Panc1 (cell line): ENCODE results near the gene GPR52. TPM values are rescaled to one million over a fixed set of nuclear protein-coding genes. Genes with fewer than 3 reads are reported as not detected.

Source experiments
- ATAC-seq: fragments of 200-7000 bp; cut with Tn5 transposase; 2 replicates; pipeline ENCODE4 v1.9.1; 2020; ENCODE audit warnings: mild to moderate bottlenecking, moderate library complexity
- Bru-seq: library from RNA; stranded (reverse); fragments of 400-500 nt; gene quantifications from one replicate; lab custom pipeline; 2021; lab: Mats Ljungman, UMichigan
- BruChase-seq, 2 experiments: library from RNA; stranded (reverse); fragments of 400-500 nt; gene quantifications; one replicate each; lab custom pipeline; 2021; lab: Mats Ljungman, UMichigan
- BruUV-seq: library from RNA; stranded (reverse); fragments of 400-500 nt; replicated peaks from 2 replicates; lab custom pipeline; 2021; lab: Mats Ljungman, UMichigan
- CTCF ChIA-PET: fragments of 300-600 bp; sonication (Branson Sonifier 250); formaldehyde crosslinking; loops from one replicate; lab custom pipeline; 2022; ENCODE audit warnings: antibody characterized with exemption; lab: Charles Lee
- POLR2A ChIA-PET: fragments of 300-600 bp; sonication (Branson Sonifier 250); formaldehyde crosslinking; loops from one replicate; lab custom pipeline; 2022; ENCODE audit warnings: antibody characterized with exemption; lab: Charles Lee
- DNase-seq: peaks from one replicate; pipeline ENCODE4 v3.0.0-alpha.2; 2010; ENCODE audit warnings: low read depth, low spot score
- H3K27ac ChIP-seq: 2 replicates; pipeline ENCODE4 v1.5.1; 2011; ENCODE audit warnings: mild to moderate bottlenecking, low read length, inconsistent platforms
- H3K27me3 ChIP-seq: fragments of 200-500 bp; sonication (Bioruptor generic); 2 replicates; pipeline ENCODE4 v1.6.0; 2014; ENCODE audit warnings: low read length, inconsistent platforms; ENCODE audit not compliant: control insufficient read depth, insufficient read depth
- H3K36me3 ChIP-seq: fragments of 200-500 bp; sonication (Bioruptor generic); 2 replicates; pipeline ENCODE4 v1.5.1; 2014; ENCODE audit warnings: inconsistent platforms, mild to moderate bottlenecking, low read length, moderate library complexity; ENCODE audit not compliant: control insufficient read depth, insufficient read depth
- H3K4me1 ChIP-seq: 2 replicates; pipeline ENCODE4 v1.5.1; 2011; ENCODE audit warnings: inconsistent platforms, mild to moderate bottlenecking, low read length, moderate library complexity; ENCODE audit not compliant: control insufficient read depth, insufficient read depth
- H3K4me3 ChIP-seq, 2 experiments: 2 replicates each; pipeline ENCODE4 v1.5.1; 2011 to 2012; ENCODE audit warnings: low read depth in 2 of 2, low read length in 2 of 2, mild to moderate bottlenecking in 2 of 2, inconsistent platforms in 1 of 2, moderate library complexity in 1 of 2
- H3K9me3 ChIP-seq: fragments of 200-500 bp; sonication (Bioruptor generic); 2 replicates; pipeline ENCODE4 v1.5.1; 2014; ENCODE audit warnings: low read depth, mild to moderate bottlenecking, inconsistent platforms, low read length, moderate library complexity; ENCODE audit not compliant: control insufficient read depth, insufficient read depth
- CTCF ChIP-seq: fragments of 450-650 bp; IDR thresholded peaks from 2 replicates; pipeline ENCODE4 v1.5.1; 2017; ENCODE audit warnings: mild to moderate bottlenecking
- POLR2AphosphoS5 ChIP-seq: IDR thresholded peaks from 2 replicates; pipeline ENCODE4 v1.6.1; 2012; ENCODE audit warnings: mild to moderate bottlenecking, low read depth, low read length, moderate library complexity
- SIN3A ChIP-seq: IDR thresholded peaks from 2 replicates; pipeline ENCODE4 v1.6.1; 2012; ENCODE audit warnings: low read depth, mild to moderate bottlenecking, low read length, moderate library complexity, borderline replicate concordance; ENCODE audit not compliant: insufficient read depth
- TCF7L2 ChIP-seq: IDR thresholded peaks from 2 replicates; pipeline ENCODE4 v1.6.1; 2011; ENCODE audit warnings: mild to moderate bottlenecking, low read depth, low read length, inconsistent platforms
- in situ Hi-C: cut with HindIII; loops from 2 replicates; pipeline ENCODE4 v1.10.0; 2016; ENCODE audit warnings: low sequenced_read_pairs, low pct_unique_long_range_greater_than_20kb
- intact Hi-C: fragments of 100-400 bp; cut with micrococcal nuclease; formaldehyde crosslinking; loops from one replicate; pipeline ENCODE4 v1.10.0; 2022; ENCODE audit not compliant: unreplicated experiment
- long read RNA-seq: library from polyadenylated mRNA; unstranded; transcript quantifications from one replicate; pipeline ENCODE4 v2.0.0, GENCODE V29; 2021; ENCODE audit not compliant: unreplicated experiment
- polyA plus RNA-seq: library from polyadenylated mRNA; unstranded; fragments of >200 nt; gene quantifications from one replicate; pipeline ENCODE4 v1.2.1, GENCODE V29; 2012; ENCODE audit warnings: missing spikeins; ENCODE audit not compliant: insufficient read length
- total RNA-seq: library from RNA; stranded (reverse); gene quantifications from one replicate; pipeline ENCODE4 v1.2.1, GENCODE V29; 2021; ENCODE audit not compliant: unreplicated experiment
- TF ChIP-seq, protein P1 (sequence below), 2 experiments: IDR thresholded peaks; 2 replicates each; pipeline ENCODE4 v1.6.1; 2011 to 2012; ENCODE audit warnings: low read depth in 2 of 2, control low read depth in 1 of 2, low read length in 1 of 2, mild to moderate bottlenecking in 1 of 2, moderate library complexity in 1 of 2; ENCODE audit not compliant: insufficient read depth in 1 of 2

Gene GPR52, protein sequence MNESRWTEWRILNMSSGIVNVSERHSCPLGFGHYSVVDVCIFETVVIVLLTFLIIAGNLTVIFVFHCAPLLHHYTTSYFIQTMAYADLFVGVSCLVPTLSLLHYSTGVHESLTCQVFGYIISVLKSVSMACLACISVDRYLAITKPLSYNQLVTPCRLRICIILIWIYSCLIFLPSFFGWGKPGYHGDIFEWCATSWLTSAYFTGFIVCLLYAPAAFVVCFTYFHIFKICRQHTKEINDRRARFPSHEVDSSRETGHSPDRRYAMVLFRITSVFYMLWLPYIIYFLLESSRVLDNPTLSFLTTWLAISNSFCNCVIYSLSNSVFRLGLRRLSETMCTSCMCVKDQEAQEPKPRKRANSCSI
- total RNA-seq (0.87 TPM), Bru-seq, nascent RNA (percentile 82 among the genes with signal in this experiment), BruChase-seq, experiment 1, labeled RNA remaining after a 2-hour chase (percentile 84 among the genes with signal in this experiment), BruChase-seq, experiment 2, labeled RNA remaining after a 6-hour chase (percentile 64 among the genes with signal in this experiment)
- polyA plus RNA-seq, result not detected
- long read RNA-seq, result 0 reads

GRCh38 chr1:174447866-174448530 lies at the start of gene GPR52:
GPR52 (plus strand) TSS chr1:174447964; CDS start chr1:174448112, 148 bp downstream.
- in situ Hi-C loops, result no loop called here
- POLR2A ChIA-PET, result no interaction called here
- CTCF ChIA-PET, result no interaction called here
- TF ChIP-seq, protein P1, sequence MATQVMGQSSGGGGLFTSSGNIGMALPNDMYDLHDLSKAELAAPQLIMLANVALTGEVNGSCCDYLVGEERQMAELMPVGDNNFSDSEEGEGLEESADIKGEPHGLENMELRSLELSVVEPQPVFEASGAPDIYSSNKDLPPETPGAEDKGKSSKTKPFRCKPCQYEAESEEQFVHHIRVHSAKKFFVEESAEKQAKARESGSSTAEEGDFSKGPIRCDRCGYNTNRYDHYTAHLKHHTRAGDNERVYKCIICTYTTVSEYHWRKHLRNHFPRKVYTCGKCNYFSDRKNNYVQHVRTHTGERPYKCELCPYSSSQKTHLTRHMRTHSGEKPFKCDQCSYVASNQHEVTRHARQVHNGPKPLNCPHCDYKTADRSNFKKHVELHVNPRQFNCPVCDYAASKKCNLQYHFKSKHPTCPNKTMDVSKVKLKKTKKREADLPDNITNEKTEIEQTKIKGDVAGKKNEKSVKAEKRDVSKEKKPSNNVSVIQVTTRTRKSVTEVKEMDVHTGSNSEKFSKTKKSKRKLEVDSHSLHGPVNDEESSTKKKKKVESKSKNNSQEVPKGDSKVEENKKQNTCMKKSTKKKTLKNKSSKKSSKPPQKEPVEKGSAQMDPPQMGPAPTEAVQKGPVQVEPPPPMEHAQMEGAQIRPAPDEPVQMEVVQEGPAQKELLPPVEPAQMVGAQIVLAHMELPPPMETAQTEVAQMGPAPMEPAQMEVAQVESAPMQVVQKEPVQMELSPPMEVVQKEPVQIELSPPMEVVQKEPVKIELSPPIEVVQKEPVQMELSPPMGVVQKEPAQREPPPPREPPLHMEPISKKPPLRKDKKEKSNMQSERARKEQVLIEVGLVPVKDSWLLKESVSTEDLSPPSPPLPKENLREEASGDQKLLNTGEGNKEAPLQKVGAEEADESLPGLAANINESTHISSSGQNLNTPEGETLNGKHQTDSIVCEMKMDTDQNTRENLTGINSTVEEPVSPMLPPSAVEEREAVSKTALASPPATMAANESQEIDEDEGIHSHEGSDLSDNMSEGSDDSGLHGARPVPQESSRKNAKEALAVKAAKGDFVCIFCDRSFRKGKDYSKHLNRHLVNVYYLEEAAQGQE (IDR thresholded peaks at IDR 0.05; ENCODE audit: insufficient read depth in 1 of 2, low read depth in 2 of 2, low read length in 1 of 2), result no peak
- no peak for TF ChIP-seq POLR2AphosphoS5
- no peak for TF ChIP-seq SIN3A
- no peak for TF ChIP-seq CTCF
- TF ChIP-seq TCF7L2, result no peak
- intact Hi-C loops, result no loop called here
- Histone ChIP-seq H3K9me3 (no peaks in the 10 kb centered on the region), H3K4me1 (no peaks in the 10 kb centered on the region), H3K27ac (no peak within 1 kb of the TSS), H3K27me3 (no peaks in the 10 kb centered on the region), H3K4me3 (no peak within 1 kb of the TSS), H3K36me3 (no peaks in the 10 kb centered on the region; the same call in 1 of the 2 replicates)
- no TSS peak for BruUV-seq
- DNase-seq (no peak), ATAC-seq (no peak)

- Histone ChIP-seq H3K27me3 (no peaks in the 10 kb centered on the region), H3K9me3 (no peaks in the 10 kb centered on the region), H3K36me3 (no peaks in the 10 kb centered on the region), H3K27ac (no peak overlapping the region), H3K4me3 (no peak overlapping the region), H3K4me1 (no peaks in the 10 kb centered on the region; the same call in 1 of the 2 replicates)
- in situ Hi-C loops, result no loop called here
- ChIA-PET CTCF (no interaction called here), POLR2A (no interaction called here)
- ATAC-seq (no peak), DNase-seq (no peak)
- BruUV-seq, result no TSS peak
- TF ChIP-seq TCF7L2 (no peak), SIN3A (no peak)
- TF ChIP-seq, protein P1 (IDR thresholded peaks at IDR 0.05; ENCODE audit: insufficient read depth in 1 of 2, low read depth in 2 of 2, low read length in 1 of 2), result no peak
- intact Hi-C loops, result no loop called here
These were observed 49.5 kb upstream of the GPR52 start for GRCh38 chr1:174398246-174398645.
